HPDE6-E6E7 (cell line): ENCODE results near the gene ABCA5.
"Not testable (repeated sequence)": the region's sequence is repeated elsewhere in the genome, so short reads cannot be mapped to it uniquely, and the experiment has no call there.

Experiments
- DNase-seq: peaks from one replicate; pipeline ENCODE4 v3.0.0; 2011; ENCODE audit warnings: missing footprints; ENCODE audit errors: extremely low spot score

The ABCA5 gene

DNA sequence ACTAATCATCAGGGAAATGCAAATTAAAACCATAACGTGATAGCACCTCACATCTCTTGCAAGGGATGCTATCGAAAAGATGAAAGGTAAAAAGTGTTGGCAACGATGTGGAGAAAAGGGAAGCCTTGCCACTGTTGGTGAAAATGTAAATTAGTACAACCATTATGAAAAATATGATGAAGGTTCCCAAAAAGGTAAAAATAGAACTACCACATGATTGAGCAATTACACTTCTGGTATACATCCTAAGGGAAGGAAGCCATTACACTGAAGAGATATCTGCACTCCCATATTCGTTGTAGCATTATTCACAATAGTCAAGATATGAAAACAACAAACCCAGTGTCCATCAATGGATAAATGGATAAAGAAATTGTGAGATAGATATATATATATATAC, 119.8 kb downstream of the ABCA5 start:
- no peak for DNase-seq

DNA sequence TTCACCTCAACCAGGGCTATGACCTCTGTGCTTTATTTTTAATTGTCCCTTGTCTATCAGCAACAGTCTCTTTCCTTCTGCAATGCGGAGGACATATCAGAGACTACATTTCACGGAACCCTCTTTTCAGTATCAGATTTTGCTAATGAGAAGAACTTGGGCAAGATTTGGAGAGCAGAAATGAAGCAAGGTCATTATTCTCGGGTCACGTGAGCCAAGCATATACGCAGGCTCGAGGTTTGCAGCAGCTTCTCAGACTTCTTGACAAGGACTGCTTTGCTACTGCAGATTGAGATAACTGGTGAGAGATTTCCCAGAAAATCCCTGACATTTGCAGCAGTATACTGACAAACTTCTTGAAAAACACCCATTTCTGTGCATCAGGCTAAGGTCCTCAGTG, 128.7 kb downstream of the ABCA5 start:
- no peak for DNase-seq

DNA sequence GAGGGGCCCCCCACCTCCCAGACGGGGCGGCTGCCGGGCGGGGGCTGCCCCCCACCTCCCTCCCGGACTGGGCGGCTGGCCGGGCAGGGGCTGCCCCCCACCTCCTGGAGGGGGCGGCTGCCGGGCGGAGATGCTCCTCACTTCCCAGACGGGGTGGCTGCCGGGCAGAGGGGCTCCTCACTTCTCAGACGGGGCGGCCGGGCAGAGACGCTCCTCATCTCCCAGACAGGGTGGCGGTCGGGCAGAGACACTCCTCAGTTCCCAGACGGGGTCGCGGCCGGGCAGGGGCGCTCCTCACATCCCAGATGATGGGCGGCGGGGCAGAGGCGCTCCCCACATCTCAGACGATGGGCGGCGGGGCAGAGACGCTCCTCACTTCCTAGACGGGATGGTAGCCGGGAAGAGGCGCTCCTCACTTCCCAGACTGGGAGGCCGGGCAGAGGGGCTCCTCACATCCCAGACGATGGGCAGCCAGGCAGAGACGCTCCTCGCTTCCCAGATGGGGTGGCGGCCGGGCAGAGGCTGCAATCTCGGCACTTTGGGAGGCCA, 130.8 kb downstream of the ABCA5 start:
- DNase-seq = not testable (repeated sequence)
